Measurements from ENCODE around the gene TFPT.

DNA sequence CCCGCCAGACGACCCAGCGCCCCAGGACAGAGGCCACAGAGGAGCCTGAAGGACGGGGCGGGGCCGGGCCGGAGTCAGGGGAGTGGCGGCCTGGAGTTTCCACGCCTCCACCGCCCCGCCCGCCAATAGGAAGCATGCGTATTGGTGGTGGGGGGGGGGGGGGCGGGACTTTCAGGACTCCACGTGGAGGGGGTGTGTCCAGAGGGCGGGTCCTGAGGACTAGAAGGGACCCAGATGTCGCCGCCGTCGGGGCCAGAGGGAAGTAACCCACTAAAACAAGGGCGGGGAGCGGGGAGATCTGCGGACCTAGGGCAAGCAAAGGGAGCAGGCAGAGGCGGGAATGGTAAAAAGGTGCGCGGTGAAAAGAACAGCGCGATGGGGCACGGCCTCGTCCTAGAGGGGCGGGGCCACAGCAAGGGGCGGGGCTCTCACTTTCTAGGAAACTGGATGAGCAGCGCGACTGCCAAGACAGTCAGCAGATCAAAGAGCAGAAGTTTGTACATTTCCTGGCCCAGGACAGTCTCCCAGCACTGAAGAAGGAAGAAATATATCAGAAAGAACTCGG is 46.9 kb upstream of the TFPT start:
- TF ChIP-seq, protein P1, sequence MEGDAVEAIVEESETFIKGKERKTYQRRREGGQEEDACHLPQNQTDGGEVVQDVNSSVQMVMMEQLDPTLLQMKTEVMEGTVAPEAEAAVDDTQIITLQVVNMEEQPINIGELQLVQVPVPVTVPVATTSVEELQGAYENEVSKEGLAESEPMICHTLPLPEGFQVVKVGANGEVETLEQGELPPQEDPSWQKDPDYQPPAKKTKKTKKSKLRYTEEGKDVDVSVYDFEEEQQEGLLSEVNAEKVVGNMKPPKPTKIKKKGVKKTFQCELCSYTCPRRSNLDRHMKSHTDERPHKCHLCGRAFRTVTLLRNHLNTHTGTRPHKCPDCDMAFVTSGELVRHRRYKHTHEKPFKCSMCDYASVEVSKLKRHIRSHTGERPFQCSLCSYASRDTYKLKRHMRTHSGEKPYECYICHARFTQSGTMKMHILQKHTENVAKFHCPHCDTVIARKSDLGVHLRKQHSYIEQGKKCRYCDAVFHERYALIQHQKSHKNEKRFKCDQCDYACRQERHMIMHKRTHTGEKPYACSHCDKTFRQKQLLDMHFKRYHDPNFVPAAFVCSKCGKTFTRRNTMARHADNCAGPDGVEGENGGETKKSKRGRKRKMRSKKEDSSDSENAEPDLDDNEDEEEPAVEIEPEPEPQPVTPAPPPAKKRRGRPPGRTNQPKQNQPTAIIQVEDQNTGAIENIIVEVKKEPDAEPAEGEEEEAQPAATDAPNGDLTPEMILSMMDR (IDR thresholded peaks at IDR 0.05; ENCODE audit: low read length) = no peak
- no peak for TF ChIP-seq EZH2phosphoT487 (IDR thresholded peaks at IDR 0.05; ENCODE audit: low read length)
